ENCODE measurements around the gene PPT2. TPM values are rescaled to one million over a fixed set of nuclear protein-coding genes. Genes with fewer than 3 reads are reported as not detected.
A peak's percentile ranks its signal among the peaks of the same experiment; 100 is the strongest.

The PPT2 gene
- polyA plus RNA-seq, 2 of the 4 experiments (the other 2 are of a cell fraction), result 9.3 to 11.7 TPM

DNA sequence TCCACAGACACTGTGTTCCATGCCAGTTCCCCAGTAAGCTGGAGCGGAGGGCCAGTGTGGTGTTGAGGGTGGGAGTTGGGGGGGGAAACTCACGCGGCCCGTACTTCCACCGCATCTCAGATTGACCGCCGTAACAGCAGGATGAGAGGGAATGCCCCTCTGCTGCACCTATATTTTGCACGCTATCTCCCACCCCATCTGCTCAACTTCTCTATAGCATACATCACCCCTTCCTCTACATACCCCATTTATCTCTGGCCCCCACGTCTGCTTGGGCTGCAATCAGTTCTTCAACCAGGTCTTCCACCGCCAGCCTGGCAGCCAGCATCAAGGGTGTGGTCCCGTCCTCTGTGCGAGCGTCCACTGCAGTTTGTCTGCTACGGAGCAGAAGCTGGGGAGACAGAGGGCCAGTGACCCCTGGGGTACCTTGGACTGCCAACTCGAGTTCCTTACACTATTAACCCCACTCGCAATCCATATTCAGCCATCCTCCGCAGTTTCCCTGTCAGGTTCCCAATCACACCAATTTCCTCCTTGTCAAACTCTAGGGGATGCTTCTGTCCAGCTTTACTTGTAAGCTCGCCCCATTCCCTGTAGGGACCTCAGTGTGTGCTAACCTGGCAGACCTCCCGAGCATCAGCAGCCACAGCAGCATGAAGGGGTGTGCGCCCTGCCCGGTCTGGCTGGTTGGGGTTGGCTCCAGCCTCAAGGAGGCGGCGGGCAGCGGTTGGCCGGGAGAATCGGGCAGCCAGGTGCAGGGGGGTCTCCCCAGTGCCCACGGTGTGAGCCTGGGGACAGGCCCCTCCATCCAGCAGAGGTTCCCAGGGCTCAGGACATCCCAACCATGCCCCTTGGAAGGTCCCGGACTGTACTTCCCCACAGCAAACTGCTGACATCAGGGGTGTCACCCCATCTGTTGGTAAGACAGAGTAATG, 43.0 kb downstream of the PPT2 start:
- TF ChIP-seq FOSL2 (IDR thresholded peaks at IDR 0.05), result no peak
- no peak for TF ChIP-seq FOSL2 (CRISPR knock-in tag; IDR thresholded peaks at IDR 0.05)
- no peak for TF ChIP-seq TFCP2L1 (CRISPR knock-in tag; IDR thresholded peaks at IDR 0.05)
- POLR2A ChIA-PET, result no interaction called here
- ATAC-seq, result no peak
- no peaks in the 10 kb centered on the region for H3K9me3 ChIP-seq
- H3K4me2 ChIP-seq, result peak overlapping the region; percentile 76
- WGBS (ENCODE audit: missing lambda C conversion rate), result 94% methylated on average over 17 of the region's 28 CpGs
- peak overlapping the region; percentile 74 for H3K4me3 ChIP-seq
- DNase-seq (ENCODE audit: low read depth in 1 of 2, low spot score in 1 of 2), result peak in 1 of 2 experiments; percentile 35
- peak overlapping the region; percentile 94 for H3K27ac ChIP-seq
- CTCF ChIA-PET, result interaction anchor here (0.8 to 1.8 kb wide), 3 partner anchors 19 to 87 kb away, joined by 3 to 4 read pairs (median 3); no protein-coding TSS in a partner anchor
- peaks cover 24% of the 10 kb centered on the region for H3K4me1 ChIP-seq
- FAIRE-seq, result no peak

- H3K27ac ChIP-seq, result no peak overlapping the region
- no peak overlapping the region for H3K4me3 ChIP-seq
- FAIRE-seq (no peak), ATAC-seq (no peak), DNase-seq (ENCODE audit: low read depth in 1 of 2, low spot score in 1 of 2) (no peak)
- H3K4me1 ChIP-seq, result peaks cover 16% of the 10 kb centered on the region; the same call in 2 of the 3 replicates
- CTCF ChIA-PET, result interaction anchor here (0.7 to 1.8 kb wide), 2 partner anchors 71 to 169 kb away, joined by 3 to 4 read pairs; no protein-coding TSS in a partner anchor
- H3K4me2 ChIP-seq, result no peak overlapping the region
- POLR2A ChIA-PET, result no interaction called here
- no peaks in the 10 kb centered on the region for H3K9me3 ChIP-seq
- 49% methylated on average over 3 of the region's 3 CpGs for WGBS (ENCODE audit: missing lambda C conversion rate)
- TF ChIP-seq HEYL (CRISPR knock-in tag; IDR thresholded peaks at IDR 0.05), result no peak
- no peak for TF ChIP-seq ELK1 (IDR thresholded peaks at IDR 0.05; ENCODE audit: low read depth, low read length)
- no peak for TF ChIP-seq HOXB13 (CRISPR knock-in tag; IDR thresholded peaks at IDR 0.05; ENCODE audit: low read depth)
- TF ChIP-seq CEBPB (IDR thresholded peaks at IDR 0.05), result no peak
- TF ChIP-seq, protein P1, sequence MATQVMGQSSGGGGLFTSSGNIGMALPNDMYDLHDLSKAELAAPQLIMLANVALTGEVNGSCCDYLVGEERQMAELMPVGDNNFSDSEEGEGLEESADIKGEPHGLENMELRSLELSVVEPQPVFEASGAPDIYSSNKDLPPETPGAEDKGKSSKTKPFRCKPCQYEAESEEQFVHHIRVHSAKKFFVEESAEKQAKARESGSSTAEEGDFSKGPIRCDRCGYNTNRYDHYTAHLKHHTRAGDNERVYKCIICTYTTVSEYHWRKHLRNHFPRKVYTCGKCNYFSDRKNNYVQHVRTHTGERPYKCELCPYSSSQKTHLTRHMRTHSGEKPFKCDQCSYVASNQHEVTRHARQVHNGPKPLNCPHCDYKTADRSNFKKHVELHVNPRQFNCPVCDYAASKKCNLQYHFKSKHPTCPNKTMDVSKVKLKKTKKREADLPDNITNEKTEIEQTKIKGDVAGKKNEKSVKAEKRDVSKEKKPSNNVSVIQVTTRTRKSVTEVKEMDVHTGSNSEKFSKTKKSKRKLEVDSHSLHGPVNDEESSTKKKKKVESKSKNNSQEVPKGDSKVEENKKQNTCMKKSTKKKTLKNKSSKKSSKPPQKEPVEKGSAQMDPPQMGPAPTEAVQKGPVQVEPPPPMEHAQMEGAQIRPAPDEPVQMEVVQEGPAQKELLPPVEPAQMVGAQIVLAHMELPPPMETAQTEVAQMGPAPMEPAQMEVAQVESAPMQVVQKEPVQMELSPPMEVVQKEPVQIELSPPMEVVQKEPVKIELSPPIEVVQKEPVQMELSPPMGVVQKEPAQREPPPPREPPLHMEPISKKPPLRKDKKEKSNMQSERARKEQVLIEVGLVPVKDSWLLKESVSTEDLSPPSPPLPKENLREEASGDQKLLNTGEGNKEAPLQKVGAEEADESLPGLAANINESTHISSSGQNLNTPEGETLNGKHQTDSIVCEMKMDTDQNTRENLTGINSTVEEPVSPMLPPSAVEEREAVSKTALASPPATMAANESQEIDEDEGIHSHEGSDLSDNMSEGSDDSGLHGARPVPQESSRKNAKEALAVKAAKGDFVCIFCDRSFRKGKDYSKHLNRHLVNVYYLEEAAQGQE (IDR thresholded peaks at IDR 0.05), result no peak
- TF ChIP-seq CBX2 (IDR thresholded peaks at IDR 0.05; ENCODE audit: borderline replicate concordance, low read depth), result no peak
These were observed 44.4 kb downstream of the PPT2 start for GRCh38 chr6:32198345-32198696.

GRCh38 chr6:32198866-32199265, 44.9 kb downstream of the PPT2 start:
- POLR2A ChIA-PET, result no interaction called here
- ATAC-seq (no peak), DNase-seq (ENCODE audit: low read depth in 1 of 2, low spot score in 1 of 2) (no peak), FAIRE-seq (no peak)
- CTCF ChIA-PET, result interaction anchor here (1.8 kb wide), 1 partner anchor 72 kb away, joined by 3 read pairs; no protein-coding TSS in a partner anchor
- Histone ChIP-seq H3K4me1 (peaks cover 16% of the 10 kb centered on the region; the same call in 2 of the 3 replicates), H3K4me2 (no peak overlapping the region), H3K4me3 (no peak overlapping the region), H3K9me3 (no peaks in the 10 kb centered on the region), H3K27ac (no peak overlapping the region)
- WGBS (ENCODE audit: missing lambda C conversion rate), result 79% methylated on average over 9 of the region's 17 CpGs
- TF ChIP-seq, protein P1 (IDR thresholded peaks at IDR 0.05), result no peak
- TF ChIP-seq JUNB (IDR thresholded peaks at IDR 0.05) (no peak), HEYL (CRISPR knock-in tag; IDR thresholded peaks at IDR 0.05) (no peak), ZC3H11A (IDR thresholded peaks at IDR 0.05) (no peak)

Data from A549 (cell line).